Esophagus squamous epithelium (tissue), 4 donors: ENCODE data around the gene UQCC2.

ENCODE experiments used
- CTCF ChIP-seq, 6 experiments: fragments of 450-650 bp in 4 of 6; fragments of 200-600 bp in 2 of 6; sonication (generic) in 2 of 6; IDR thresholded peaks; one replicate each; pipeline ENCODE4 v1.5.1; 2016 to 2019; ENCODE audit warnings: antibody characterized with exemption in 6 of 6, mild to moderate bottlenecking in 4 of 6, moderate library complexity in 4 of 6
- POLR2A ChIP-seq, 4 donors: fragments of 450-650 bp; IDR thresholded peaks; one replicate each; pipeline ENCODE4 v1.6.1; 2017; ENCODE audit warnings: antibody characterized with exemption in 4 of 4, mild to moderate bottlenecking in 4 of 4, moderate library complexity in 3 of 4

- TF ChIP-seq CTCF (IDR thresholded peaks at IDR 0.05) (no peak), POLR2A (IDR thresholded peaks at IDR 0.05) (no peak)
Measured at GRCh38 chr6:33667776-33668175, 43.7 kb downstream of the UQCC2 start.
